PC-9 (cell line): ENCODE results near the gene IRS1. TPM values are rescaled to one million over a fixed set of nuclear protein-coding genes. Genes with fewer than 3 reads are reported as not detected.

Source experiments
- BruUV-seq: library from RNA; stranded (reverse); fragments of 400-500 nt; replicated peaks from 2 replicates; lab custom pipeline; 2021; lab: Mats Ljungman, UMichigan
- CTCF ChIA-PET: fragments of 300-600 bp; sonication (Branson Sonifier 250); formaldehyde crosslinking; loops from one replicate; lab custom pipeline; 2022; ENCODE audit warnings: antibody characterized with exemption; lab: Charles Lee
- POLR2A ChIA-PET: fragments of 300-600 bp; sonication (Branson Sonifier 250); formaldehyde crosslinking; loops from one replicate; lab custom pipeline; 2022; ENCODE audit warnings: antibody characterized with exemption; ENCODE audit not compliant: unreplicated experiment; lab: Charles Lee
- DNase-seq, 2 experiments: peaks; one replicate each; pipeline versions ENCODE4 v3.0.0 to v3.0.0-alpha.2; 2015 to 2022; ENCODE audit warnings: mixed read lengths in 1 of 2
- H2AFZ ChIP-seq: fragments of 200-600 bp; sonication (generic); 2 replicates; pipeline ENCODE4 v1.8.1; 2017; ENCODE audit warnings: antibody characterized with exemption
- H3F3A ChIP-seq: fragments of 200-600 bp; sonication (generic); 2 replicates; pipeline ENCODE4 v1.8.1; 2017; ENCODE audit warnings: antibody characterized with exemption, mild to moderate bottlenecking, low read depth; ENCODE audit not compliant: insufficient read depth
- H3K27ac ChIP-seq: fragments of 200-600 bp; sonication (generic); 2 replicates; pipeline ENCODE4 v1.6.1; 2016; ENCODE audit warnings: mixed run types
- H3K27me3 ChIP-seq: fragments of 200-600 bp; sonication (generic); 2 replicates; pipeline ENCODE4 v1.6.1; 2016; ENCODE audit warnings: low read depth, mixed run types; ENCODE audit not compliant: insufficient read depth
- H3K36me3 ChIP-seq: fragments of 200-600 bp; sonication (generic); 2 replicates; pipeline ENCODE4 v1.6.1; 2016; ENCODE audit warnings: low read depth, mixed run types
- H3K4me1 ChIP-seq: fragments of 200-600 bp; sonication (generic); replicated peaks from 2 replicates; pipeline ENCODE4 v1.6.1; 2016; ENCODE audit warnings: mixed run types; ENCODE audit not compliant: insufficient read depth
- H3K4me2 ChIP-seq: fragments of 200-600 bp; sonication (generic); 2 replicates; pipeline ENCODE4 v1.6.1; 2017; ENCODE audit warnings: mixed run types
- H3K4me3 ChIP-seq: fragments of 200-600 bp; sonication (generic); 2 replicates; pipeline ENCODE4 v1.6.1; 2016; ENCODE audit warnings: mixed run types
- H3K79me2 ChIP-seq: fragments of 200-600 bp; sonication (generic); 2 replicates; pipeline ENCODE4 v1.6.1; 2017; ENCODE audit warnings: low read depth, mixed run types
- H3K9me2 ChIP-seq: fragments of 200-600 bp; sonication (generic); 2 replicates; pipeline ENCODE4 v1.8.1; 2017; ENCODE audit warnings: mild to moderate bottlenecking; ENCODE audit not compliant: insufficient read depth
- H3K9me3 ChIP-seq: fragments of 200-600 bp; sonication (generic); 2 replicates; pipeline ENCODE4 v1.8.1; 2016; ENCODE audit warnings: low read depth; ENCODE audit not compliant: insufficient read depth
- H4K20me1 ChIP-seq: fragments of 200-600 bp; sonication (generic); 2 replicates; pipeline ENCODE4 v1.8.1; 2017; ENCODE audit not compliant: insufficient read depth
- EZH2 ChIP-seq: fragments of 200-600 bp; sonication (generic); IDR thresholded peaks from 2 replicates; pipeline ENCODE4 v1.8.0; 2017; ENCODE audit warnings: antibody characterized with exemption, low read depth
- intact Hi-C: fragments of 100-400 bp; cut with micrococcal nuclease; formaldehyde crosslinking; loops from one replicate; pipeline ENCODE4 v1.10.0; 2022; ENCODE audit not compliant: unreplicated experiment
- total RNA-seq: library from RNA; stranded (reverse); gene quantifications from 2 replicates; pipeline ENCODE4 v1.2.3, GENCODE V29; 2021
- TF ChIP-seq, protein P1 (sequence below): fragments of 200-600 bp; sonication (generic); conservative IDR thresholded peaks from 2 replicates; pipeline ENCODE4 v1.6.1; 2017; ENCODE audit warnings: mixed run types, antibody characterized with exemption, mild to moderate bottlenecking, moderate library complexity

IRS1 gene
- total RNA-seq, 1 experiment from 2014 or later = 28.6 TPM

DNA sequence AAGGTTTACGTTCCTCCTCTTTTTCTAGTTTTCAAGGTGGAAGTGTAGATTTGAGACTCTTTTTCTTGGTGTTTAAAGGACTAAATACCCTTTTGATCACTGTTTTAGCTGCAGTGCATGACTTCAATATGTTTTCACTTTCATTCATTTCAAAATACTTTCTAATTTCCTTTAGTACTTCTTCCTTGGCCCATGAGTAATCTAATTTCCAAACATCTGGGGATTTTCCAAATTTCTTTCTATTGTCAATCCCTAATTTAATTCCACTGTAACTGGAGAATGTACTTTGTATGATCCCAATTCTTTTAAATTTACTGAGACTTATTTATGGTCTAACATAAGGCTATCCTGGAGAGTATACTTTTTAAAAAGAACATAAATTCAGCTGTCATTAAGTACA lies 32.4 kb upstream of the IRS1 start:
- no peak overlapping the region for H2AFZ ChIP-seq
- H3K27me3 ChIP-seq = no peaks in the 10 kb centered on the region
- no peaks in the 10 kb centered on the region for H3K9me3 ChIP-seq
- CTCF ChIA-PET = no interaction called here
- H3F3A ChIP-seq = peaks cover 18% of the 10 kb centered on the region
- no peak overlapping the region for H3K4me2 ChIP-seq
- intact Hi-C loops = no loop called here
- H3K27ac ChIP-seq = no peak overlapping the region
- H3K36me3 ChIP-seq = 0 out of 2 replicates have a peak, but pooled peaks cover 3% of the 10 kb centered on the region
- H3K4me3 ChIP-seq = no peak overlapping the region
- TF ChIP-seq, protein P1, sequence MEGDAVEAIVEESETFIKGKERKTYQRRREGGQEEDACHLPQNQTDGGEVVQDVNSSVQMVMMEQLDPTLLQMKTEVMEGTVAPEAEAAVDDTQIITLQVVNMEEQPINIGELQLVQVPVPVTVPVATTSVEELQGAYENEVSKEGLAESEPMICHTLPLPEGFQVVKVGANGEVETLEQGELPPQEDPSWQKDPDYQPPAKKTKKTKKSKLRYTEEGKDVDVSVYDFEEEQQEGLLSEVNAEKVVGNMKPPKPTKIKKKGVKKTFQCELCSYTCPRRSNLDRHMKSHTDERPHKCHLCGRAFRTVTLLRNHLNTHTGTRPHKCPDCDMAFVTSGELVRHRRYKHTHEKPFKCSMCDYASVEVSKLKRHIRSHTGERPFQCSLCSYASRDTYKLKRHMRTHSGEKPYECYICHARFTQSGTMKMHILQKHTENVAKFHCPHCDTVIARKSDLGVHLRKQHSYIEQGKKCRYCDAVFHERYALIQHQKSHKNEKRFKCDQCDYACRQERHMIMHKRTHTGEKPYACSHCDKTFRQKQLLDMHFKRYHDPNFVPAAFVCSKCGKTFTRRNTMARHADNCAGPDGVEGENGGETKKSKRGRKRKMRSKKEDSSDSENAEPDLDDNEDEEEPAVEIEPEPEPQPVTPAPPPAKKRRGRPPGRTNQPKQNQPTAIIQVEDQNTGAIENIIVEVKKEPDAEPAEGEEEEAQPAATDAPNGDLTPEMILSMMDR = no peak
- no peak for TF ChIP-seq EZH2
- no peaks in the 10 kb centered on the region; the same call in 1 of the 2 replicates for H4K20me1 ChIP-seq
- POLR2A ChIA-PET = no interaction called here
- no TSS peak for BruUV-seq
- no peak for DNase-seq
- peaks cover 16% of the 10 kb centered on the region for H3K4me1 ChIP-seq
- no peaks in the 10 kb centered on the region for H3K9me2 ChIP-seq
- H3K79me2 ChIP-seq = peaks cover 34% of the 10 kb centered on the region

DNA sequence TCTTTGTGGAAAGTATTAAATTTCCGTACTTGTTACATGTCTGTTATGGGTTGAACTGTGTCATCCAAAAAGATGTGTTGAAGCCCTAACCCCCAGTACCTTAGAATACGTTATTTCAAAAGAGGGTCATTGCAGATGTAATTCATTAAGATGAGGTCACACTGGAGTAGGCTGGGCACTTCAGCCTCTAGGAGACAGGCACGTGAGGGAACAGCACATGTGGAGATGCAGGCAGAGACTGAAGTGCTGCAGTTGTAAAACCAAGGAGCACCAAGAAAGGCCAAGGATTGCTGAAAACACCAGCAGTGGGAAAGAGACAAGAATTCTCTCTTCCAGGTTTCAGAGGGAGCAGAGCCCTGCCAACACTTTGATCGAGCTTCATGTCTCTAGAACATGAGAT lies 31.6 kb upstream of the IRS1 start:
- no peak overlapping the region for H3K4me3 ChIP-seq
- H4K20me1 ChIP-seq = no peaks in the 10 kb centered on the region; the same call in 1 of the 2 replicates
- no TSS peak for BruUV-seq
- peaks cover 29% of the 10 kb centered on the region for H3K79me2 ChIP-seq
- no peak overlapping the region for H3K4me2 ChIP-seq
- H3K9me2 ChIP-seq = no peaks in the 10 kb centered on the region
- H2AFZ ChIP-seq = no peak overlapping the region
- peaks cover 10% of the 10 kb centered on the region for H3F3A ChIP-seq
- peaks cover 13% of the 10 kb centered on the region for H3K4me1 ChIP-seq
- DNase-seq = no peak
- intact Hi-C loops = no loop called here
- H3K36me3 ChIP-seq = 0 out of 2 replicates have a peak, but pooled peaks cover 3% of the 10 kb centered on the region
- POLR2A ChIA-PET = no interaction called here
- no peak for TF ChIP-seq EZH2
- TF ChIP-seq, protein P1 = no peak
- H3K9me3 ChIP-seq = no peaks in the 10 kb centered on the region
- H3K27ac ChIP-seq = no peak overlapping the region
- no peaks in the 10 kb centered on the region for H3K27me3 ChIP-seq
- CTCF ChIA-PET = no interaction called here

DNA sequence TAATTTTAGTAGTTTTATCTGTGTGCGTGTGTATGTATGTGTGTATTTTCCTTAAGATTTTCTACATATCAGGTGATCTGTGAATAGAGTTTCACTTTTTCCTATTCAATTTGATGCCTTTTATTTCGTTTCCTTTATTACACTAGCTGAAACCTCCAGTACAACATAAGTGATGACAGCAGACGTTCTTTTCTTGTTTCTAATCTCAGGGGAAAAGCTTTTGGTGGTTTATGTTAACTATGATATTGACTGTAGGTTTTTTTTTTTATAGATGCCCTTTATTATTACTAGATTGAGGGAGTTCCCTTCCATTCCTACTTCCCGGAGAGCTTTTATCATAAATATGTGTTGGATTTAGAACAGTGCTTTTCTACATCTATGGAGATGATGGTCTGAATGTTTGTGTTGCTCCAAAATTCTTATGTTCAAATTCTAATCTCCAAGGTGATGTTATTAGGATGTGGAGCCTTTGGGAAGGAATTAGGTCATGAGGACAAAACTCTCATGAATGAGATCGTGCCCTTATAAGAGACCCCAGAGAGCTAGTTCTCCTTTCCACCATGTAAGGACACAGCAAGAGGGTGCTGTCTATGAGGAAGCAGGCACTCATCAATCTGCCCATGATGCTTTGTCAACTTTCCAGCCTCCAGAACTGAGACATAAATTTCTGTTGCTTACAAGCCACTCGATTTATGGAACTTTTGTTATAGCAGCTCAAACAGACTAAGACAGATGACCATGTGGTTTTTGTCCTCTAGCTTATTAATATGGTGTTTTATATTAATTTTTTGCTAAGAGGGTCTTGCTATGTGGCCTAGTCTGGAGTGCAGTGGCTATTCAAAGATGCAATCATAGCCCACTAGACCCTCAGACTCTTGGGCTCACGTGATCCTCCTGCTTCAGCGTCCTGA lies 30.4 kb upstream of the IRS1 start:
- H3K4me1 ChIP-seq = peaks cover 13% of the 10 kb centered on the region

More for the DNA sequence above, 30.4 kb upstream of the IRS1 start:
- CTCF ChIA-PET = no interaction called here
- DNase-seq = no peak
- no peak for TF ChIP-seq EZH2
- TF ChIP-seq, protein P1 = no peak
- intact Hi-C loops = no loop called here
- BruUV-seq = no TSS peak
- Histone ChIP-seq H3K36me3 (0 out of 2 replicates have a peak, but pooled peaks cover 3% of the 10 kb centered on the region), H4K20me1 (no peaks in the 10 kb centered on the region; the same call in 1 of the 2 replicates), H3K27me3 (no peaks in the 10 kb centered on the region), H3K9me2 (no peaks in the 10 kb centered on the region), H3K4me3 (no peak overlapping the region), H3K27ac (no peak overlapping the region), H3K9me3 (no peaks in the 10 kb centered on the region), H3F3A (peaks cover 7% of the 10 kb centered on the region; the same call in 1 of the 2 replicates), H2AFZ (no peak overlapping the region), H3K4me2 (no peak overlapping the region), H3K79me2 (peaks cover 22% of the 10 kb centered on the region)
- POLR2A ChIA-PET = no interaction called here
